NCI-H460 (cell line): ENCODE results near the gene DNM1L. TPM values are rescaled to one million over a fixed set of nuclear protein-coding genes. Genes with fewer than 3 reads are reported as not detected.

Source experiments
- DNase-seq: peaks from one replicate; pipeline ENCODE4 v3.0.0-alpha.2; 2016; ENCODE audit warnings: low read depth; ENCODE audit errors: extremely low read depth
- polyA plus RNA-seq: library from polyadenylated mRNA; depleted of rRNA; stranded (reverse); fragments of >200 nt; gene quantifications from 2 replicates; pipeline ENCODE4 v1.2.3, GENCODE V29; 2014; cell fraction: nucleus; rRNA removed
- total RNA-seq: library from RNA; depleted of rRNA; stranded (reverse); fragments of >200 nt; shearing (Covaris generic); gene quantifications from 2 replicates; pipeline ENCODE4 v1.2.3, GENCODE V29; 2014; rRNA removed

The DNM1L gene
- 61.0 and 72.5 TPM in 2 replicates for total RNA-seq
- polyA plus RNA-seq: 76.4 and 86.7 TPM in 2 replicates

DNA sequence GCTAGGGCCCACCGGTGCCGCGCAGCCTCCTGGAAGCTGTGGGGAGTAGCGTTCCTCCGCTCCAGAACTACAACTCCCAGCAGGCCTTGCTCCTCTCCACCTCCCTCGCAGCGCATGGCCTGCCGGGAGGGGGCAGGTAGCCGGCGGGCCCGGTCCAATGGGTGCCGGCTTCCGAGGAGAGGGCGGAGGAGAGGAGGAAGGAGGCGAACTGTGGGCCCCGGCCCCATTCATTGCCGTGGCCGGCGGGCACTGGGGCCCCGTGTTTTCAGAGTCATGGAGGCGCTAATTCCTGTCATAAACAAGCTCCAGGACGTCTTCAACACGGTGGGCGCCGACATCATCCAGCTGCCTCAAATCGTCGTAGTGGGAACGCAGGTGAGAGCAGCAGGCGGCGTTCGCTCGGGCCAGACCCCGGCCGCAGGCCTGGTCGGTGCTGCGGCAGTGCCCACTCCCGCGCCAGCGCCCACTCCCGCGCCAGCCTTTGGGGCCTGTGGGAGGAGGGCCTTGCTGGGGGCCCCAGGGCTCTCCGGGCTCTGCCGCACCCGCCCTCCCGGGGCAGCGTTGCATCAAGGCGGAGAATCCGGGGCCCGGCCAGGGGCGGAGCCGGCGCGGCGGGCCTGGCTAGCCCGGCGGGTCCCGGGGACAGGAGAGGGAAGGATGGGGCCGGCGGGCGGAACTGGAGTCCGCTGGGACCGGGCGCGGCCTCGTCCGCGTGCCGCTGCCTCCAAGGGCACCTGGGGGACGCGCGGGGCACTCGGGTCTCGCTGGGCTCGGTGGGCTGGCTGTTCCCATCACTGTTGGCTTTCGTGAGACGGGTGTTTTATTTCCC is at the start of gene DNM1L:
TSS of gene DNM1L (plus strand) at position 211 of the 829 bp plus-strand sequence. CDS start at position 274, 63 bp downstream.
- peak; percentile 90 for DNase-seq

DNA sequence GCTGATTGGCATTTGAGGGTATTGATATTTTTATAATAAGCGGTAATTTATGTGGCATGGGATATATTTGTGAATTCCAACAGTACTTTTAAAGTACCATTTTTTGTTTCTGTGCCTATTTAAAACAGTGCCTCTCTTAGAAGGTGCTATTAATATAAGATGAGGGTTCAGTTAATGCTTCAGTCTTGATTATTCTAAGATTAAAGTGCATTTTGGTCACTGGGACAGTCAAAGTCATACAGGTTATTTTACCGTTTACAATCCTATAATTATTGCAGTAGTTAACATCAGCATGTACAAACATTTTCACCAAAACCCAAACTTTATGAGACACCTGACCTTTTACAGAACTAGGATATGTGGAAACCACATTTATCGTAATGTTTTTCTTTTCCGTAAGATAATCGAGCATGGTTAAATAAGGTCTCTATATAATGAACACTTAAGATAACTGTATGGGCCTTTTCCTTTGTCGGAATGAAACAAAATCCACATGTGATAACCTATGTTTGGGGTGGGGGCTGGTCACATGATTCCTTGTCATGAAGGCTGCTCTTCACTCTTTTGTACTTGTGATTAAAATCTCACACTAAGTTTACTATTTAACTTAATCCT is 37.7 kb upstream of the DNM1L start:
- no peak for DNase-seq

DNA sequence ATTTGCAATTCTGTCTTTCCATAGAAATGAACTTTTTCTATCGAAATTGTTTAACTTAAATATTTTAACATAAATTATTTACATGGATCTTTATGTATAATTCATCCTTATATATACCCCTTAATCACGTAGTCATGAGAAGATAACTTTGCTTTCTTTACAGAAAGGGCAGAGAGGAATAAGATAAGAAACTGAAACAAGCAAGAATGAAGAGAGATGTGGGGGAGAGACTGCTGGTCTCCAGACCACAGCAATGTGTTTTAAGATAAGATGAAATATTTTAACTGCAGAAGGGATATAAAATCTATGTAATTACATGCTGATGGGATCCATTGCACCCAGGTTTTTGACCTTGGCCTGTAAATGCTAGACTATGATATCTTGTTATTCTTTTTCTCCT is 34.7 kb upstream of the DNM1L start:
- no peak for DNase-seq

DNA sequence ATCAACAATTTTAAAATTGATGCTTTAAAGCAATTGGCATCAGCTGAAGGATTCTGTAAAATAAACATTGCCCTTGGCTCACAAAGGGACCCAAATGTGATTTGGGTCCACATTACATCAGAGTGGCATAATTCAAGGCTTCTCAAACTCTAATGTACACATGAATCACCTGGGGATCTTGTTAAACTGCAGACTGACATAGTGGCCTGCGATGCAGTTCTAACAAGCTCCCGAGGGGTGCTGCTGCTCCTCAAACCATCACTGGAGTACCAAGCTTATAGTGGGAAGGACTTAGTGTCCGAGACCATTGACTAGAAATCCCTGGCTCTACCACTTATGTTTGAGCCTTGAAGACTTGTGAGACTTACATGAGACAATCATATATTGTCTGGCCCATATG is 31.8 kb upstream of the DNM1L start:
- DNase-seq: no peak

DNA sequence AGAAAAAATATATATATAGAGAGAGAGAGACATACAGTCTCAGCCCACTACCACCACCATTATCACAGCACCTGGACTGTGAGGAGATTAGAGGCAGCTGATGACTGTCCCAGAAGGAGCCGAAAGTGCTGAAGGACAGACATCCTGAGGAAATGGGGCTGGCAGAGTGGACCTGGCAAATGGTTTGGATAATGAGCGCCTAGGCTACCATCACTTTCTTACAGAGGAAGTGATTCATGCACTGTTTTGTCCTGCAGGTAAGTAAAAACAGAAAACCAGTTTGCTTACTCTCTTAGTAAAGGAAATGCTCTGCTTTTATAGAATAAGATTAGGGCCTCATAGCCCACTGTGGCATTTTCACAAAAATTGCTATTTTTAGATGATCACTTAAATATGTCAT is 28.6 kb upstream of the DNM1L start:
- DNase-seq: no peak

DNA sequence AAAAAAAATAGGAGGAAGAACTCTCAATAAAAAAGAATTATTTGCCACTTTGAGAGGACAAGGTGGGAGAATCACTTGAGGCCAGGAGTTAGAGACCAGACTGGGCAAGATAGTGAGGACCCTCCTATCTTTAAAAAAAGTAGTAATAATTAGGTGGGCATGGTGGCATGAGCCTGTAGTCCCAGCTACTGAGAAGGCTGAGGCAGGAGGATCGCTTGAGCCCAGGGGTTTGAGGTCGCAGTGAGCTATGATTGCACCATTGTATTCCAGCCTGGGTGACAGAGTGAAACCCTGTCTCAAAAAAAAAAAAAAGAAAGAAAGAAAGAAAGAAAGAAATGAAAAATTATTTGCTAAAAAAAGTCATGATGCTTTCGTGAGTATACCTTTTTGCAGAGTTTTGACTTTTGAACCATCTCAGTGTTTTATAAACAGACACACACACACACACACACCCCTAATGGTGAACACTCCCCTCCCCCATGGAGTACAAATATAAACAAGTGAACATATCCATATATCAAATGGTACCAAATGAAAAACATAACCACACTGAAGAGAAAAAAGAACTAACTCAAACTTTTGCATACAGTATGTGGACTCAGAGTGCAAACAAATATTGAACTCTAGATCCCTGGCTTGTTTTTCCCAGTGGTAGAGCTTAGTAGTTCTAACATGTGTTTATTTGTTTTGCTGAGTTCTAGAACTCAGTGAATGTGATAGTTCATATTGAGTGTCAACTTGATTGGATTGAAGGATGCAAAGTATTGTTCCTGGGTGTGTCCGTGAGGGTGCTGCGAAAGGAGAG is 27.7 kb upstream of the DNM1L start:
- no peak for DNase-seq

DNA sequence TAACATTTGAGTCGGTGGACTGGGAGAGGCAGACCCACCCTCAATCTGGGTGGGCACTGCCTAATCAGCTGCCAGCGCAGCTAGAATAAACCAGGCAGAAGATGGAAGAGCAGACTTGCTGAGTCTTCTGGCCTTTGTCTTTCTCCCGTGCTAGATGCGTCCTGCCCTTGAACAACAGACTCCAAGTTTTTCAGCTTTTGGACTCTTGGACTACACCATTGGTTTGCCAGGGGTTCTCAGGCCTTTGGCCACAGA is 27.2 kb upstream of the DNM1L start:
- no peak for DNase-seq

DNA sequence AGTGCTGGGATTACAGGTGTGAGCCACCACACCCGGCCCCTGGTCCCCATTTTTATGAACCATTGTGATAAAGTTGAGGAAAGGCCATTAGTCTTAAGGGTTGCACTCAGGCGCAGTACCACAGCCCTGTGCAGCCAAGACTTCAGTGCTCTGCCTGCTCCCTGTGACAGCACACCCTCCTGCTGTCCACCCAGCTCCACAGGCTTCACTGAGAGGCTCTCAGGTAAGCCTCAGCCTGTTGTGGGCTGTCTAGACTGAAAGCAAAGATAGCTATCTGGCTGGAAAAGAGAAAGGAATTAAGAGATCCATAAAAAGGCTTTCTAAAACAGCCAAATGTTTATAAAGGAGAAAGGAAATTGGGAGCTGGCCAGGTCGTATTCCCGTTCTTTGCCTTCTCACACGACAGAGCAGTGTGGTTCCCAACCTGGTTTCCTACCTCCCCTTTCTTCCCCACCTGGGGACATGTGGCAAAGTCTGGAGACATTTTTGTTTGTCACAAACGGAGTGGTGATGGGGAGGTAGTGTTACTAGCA is 19.1 kb upstream of the DNM1L start:
- no peak for DNase-seq

DNA sequence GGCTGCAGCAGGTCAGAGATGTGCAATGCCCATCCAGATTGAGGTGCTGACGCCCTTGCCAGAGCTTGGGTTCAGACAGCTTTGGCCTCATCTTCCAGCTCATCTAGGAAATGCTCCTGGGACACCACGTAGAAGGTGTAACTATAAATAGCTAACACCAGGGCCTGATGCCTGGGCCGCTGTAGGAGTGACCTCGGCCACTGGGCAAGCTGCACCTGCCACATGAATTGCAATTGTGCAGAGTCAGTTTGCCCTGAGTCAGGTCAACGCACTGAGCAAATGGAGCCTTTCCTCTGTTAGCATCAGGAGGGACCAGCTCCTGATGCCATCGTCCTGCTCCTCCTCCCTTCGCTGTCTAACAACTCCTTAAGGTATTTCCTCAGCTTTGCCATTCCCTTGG is 17.4 kb upstream of the DNM1L start:
- no peak for DNase-seq

DNA sequence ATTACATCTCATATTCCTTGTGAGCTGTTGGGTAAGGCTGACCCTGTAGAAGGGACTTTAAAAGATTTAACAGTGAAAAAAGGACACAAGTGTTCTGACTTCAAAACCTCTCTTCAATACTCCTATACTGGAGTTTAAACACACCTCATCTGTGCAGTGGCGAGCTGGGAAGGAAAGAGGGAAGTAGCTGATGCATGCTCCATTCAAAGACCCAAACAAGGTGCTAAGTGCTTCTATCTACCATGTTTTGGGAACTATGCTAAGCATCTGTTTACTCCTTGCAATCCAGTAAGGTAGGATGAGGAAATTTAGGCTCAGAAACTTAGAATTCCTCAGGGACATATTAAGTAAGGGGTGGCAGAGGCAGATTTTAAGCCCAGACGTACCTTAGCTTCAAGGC is 16.4 kb upstream of the DNM1L start:
- no peak for DNase-seq

DNA sequence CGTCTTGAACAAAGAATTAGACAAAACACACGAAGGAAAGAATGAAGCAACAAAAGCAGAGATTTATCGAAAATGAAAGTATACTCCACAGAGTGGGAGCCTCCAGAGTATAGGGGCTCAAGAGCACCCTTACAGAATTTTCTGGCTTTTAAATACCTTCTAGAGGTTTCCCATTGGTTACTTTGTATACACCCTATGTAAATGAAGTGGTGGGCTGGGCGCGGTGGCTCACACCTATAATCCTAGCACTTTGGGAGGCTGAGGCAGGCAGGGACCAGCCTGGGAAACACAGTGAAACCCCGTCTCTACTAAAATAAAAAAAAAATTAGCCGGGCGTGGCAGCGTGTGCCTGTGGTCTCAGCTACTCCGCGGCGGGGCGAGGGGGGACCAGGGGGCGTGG is 13.1 kb upstream of the DNM1L start:
- DNase-seq: no peak

DNA sequence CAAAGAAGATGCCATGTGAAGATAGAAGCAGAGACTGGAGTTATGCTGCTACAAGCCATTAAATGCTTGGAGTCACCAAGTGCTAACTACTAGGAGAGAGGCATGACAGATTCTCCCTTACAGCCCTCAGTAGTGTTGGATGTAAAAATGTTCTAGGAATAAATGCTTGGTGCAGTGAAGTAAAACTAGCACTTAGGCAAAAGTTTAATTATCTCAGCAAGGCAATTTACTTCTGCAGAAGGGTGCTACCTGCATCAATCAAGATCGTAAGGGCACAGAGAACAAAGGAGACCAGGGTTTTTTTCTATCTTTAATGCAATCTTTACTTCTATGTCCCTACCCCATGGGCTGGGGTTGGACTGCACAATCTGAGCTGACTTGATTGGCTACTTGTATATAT is 9.5 kb upstream of the DNM1L start:
- no peak for DNase-seq

DNA sequence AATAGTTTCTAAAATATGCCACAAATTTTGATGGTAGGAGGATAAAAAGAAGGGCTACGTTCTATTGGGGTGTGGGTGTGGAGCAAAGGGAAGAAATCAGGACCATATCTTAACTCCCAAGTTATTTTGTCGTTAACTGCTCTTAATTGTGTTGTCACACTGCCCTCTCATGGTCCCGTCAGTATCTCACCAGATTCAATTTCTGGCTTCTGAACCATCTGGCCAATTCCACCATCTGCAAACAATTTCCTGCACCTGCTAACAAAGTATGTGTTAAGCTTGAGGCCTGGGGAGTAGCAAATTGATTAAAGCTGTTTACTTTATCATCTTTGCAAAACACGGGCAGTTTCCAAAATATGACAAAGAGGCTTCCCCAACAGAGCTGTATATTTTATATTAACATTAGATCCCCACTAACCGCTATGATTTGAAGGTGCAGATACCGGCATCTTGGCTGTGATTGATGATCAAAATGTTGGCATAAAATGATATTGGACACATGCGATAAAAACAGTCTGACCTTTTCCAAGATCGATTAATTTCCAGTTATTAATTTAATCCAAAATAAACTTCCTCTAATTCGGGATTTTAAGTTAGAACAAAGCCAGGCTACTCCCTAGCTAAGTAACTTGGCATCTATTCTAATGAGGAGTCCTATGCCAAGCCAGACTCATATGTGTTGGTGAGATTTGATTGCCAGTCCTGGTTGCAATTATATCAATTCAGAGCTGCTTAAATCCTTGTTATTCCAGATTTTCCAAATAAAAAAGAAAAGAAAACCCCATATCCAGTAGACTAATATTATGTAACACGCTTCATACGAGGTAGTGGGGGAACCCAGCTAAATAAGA is 6.9 kb upstream of the DNM1L start:
- peak; percentile 23 for DNase-seq

DNA sequence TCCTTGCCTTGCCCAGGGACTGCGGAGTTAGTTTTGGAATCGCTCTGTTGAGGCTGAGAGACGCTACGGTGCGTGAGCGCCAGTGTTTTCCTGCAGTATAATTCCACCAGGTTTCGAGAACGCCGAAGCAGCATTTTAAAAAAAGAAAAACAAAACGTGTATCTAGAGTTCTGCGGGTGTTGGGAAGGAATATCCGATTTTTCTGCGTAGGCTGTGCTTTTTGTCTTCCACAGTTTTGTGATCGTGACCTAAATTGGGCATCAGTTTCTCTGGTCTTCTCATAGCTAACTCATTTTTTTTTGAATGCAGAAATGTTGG is 778 bp downstream of the DNM1L start:
- no peak for DNase-seq

DNA sequence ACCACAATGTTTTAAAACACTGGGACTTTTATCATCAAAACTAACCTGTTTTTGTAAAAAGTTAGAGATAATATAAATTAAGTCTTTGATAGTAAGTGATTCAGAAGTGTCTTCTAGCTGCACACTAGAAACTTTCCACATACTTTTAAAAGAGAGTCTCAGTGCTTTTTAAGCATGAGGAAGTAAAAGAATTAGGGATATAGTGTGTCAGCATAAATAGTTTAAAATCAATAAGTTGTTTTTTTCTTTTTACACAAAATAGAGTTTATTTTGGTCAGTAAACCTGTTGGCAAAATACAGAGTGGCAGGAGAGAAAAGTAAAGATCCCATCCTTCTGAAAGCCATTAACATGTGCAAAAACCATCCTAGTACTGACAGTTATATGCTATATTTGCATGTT is 1.7 kb downstream of the DNM1L start:
- DNase-seq: no peak

DNA sequence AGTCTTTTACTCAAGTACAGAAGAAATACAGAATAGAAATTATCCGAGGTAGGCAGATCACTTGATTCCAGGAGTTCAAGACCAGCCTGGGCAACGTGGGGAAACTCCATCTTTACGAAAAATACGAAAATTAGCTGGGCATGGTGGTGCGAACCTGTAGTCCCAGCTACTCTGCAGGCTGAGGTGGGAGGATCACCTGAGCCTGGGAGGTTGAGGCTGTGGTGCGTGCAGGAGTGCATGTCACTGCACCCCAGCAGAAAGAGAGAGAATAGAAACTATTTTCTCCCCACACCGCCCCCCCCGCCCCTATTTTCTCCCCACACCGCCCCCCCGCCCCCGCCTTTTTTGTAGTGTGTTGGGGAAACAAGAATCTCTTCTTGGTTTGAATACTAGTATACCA is 2.2 kb downstream of the DNM1L start:
- no peak for DNase-seq

DNA sequence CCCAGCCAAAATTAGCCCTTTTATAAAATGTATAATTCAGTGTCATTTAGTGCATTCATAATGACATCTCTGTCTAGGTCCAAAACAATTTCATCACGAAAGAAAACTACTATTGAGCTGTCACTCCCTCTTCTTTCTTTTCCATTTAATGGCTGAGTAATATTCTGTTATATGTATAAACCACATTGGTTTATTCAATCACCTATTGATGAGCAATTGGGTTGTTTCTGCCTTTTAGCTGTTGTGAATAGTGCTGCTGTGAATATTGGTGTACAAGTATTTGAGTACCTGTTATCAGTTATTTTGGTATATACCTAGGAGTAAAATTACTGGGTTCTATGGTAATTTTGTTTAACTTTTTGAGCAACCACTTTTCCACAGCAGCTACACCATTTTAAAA is 7.2 kb downstream of the DNM1L start:
- no peak for DNase-seq

DNA sequence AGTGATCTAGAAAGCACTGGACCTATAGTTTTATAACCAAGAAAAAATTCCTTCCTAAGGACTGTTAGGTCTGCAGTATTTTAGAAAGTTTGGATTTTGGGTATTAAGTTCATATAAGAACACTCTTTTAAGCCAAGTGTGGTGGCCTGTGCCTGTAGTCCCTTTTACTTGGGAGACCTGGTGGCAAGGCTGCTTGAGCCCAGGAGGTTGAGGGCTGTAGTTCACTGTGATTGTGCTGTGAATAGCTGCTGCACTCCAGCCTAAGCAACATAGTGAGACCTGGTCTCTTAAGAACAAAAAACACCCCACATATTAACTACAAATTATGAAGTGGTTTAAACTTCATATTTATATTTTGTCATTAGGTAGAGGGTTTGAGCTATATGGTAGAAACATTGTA is 9.7 kb downstream of the DNM1L start:
- no peak for DNase-seq

DNA sequence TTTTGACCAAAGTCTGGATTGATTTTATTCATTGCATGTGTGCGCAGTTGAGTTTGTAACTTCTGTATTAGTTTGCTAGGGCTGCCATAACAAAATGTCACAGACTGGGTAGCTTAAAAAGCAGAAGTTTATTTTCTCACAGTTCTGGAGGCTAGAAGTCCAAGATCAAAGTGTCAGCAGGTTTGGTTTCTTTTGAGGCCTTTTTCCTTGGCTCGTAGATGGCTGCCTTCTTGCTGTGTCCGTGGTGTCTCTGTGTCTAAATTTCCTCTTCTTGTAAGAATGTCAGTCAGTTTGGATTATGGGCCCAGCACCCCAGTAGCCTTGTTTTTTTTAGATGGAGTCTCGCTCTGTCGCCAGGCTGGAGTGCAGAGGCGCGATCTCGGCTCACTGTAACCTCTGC is 11.8 kb downstream of the DNM1L start:
- DNase-seq: no peak

DNA sequence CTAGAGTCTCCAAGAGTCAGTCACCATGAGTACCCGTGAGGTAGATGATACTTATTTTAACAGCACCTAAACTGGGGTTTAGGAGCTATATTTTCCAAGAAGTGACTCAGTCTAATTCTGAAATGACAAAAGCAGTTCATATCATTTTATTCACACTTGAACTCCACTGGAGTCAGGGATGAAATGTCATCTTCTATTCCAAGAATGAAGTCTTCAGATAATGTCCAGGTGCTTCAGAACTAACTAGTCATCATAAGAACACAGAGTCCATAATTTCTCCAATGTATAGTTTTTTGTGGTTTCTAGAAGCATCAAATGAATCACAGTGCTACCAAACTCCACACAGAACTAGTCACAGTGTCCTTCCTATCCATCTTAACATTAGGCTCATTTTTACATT is 13.3 kb downstream of the DNM1L start:
- DNase-seq: no peak

DNA sequence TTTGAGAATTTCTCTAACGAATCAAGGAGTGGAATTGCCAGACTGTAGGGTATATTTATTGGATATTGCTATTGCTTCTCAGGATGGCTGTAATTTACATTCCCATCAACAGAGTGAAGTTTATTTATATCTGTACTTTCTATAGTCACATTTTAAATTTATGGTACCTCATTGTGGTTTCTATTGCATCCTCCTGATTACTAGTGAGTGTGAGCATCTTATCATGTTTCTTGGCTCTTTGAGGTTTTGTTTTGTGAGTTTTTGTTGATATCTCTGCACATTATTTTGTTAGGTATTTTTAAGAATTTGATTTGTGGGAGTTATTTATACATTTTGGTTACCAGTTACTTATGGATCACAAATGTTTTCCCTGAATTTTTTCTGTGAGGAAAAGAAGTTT is 13.9 kb downstream of the DNM1L start:
- no peak for DNase-seq
